RWPE2 (cell line): ENCODE measurements around the gene STK35.

ENCODE experiments used
- ATAC-seq: fragments of 200-7000 bp; cut with Tn5 transposase; 3 replicates; pipeline ENCODE4 v1.9.1; 2021; ENCODE audit warnings: low read depth
- DNase-seq: peaks from one replicate; pipeline ENCODE4 v3.0.0-alpha.2; 2020; ENCODE audit warnings: low spot score
- H3K27ac ChIP-seq: fragments of 450-650 bp; 2 replicates; pipeline ENCODE4 v1.5.1; 2017; ENCODE audit warnings: mild to moderate bottlenecking; ENCODE audit not compliant: poor library complexity, severe bottlenecking
- H3K27me3 ChIP-seq: fragments of 250-450 bp; sonication (Bioruptor Pico); 2 replicates; pipeline ENCODE4 v1.5.1; 2021; ENCODE audit warnings: mild to moderate bottlenecking, moderate library complexity; ENCODE audit not compliant: insufficient read depth, poor library complexity, severe bottlenecking
- H3K36me3 ChIP-seq: fragments of 250-450 bp; sonication (Bioruptor Pico); 2 replicates; pipeline ENCODE4 v1.5.1; 2020; ENCODE audit warnings: low read depth, mild to moderate bottlenecking, moderate library complexity
- H3K4me1 ChIP-seq: fragments of 250-450 bp; sonication (Bioruptor Pico); 2 replicates; pipeline ENCODE4 v1.5.1; 2021; ENCODE audit warnings: mild to moderate bottlenecking, moderate library complexity; ENCODE audit not compliant: insufficient read depth, poor library complexity, severe bottlenecking
- H3K4me3 ChIP-seq: fragments of 250-450 bp; sonication (Bioruptor Pico); 2 replicates; pipeline ENCODE4 v1.5.1; 2021; ENCODE audit warnings: mild to moderate bottlenecking, moderate library complexity; ENCODE audit not compliant: severe bottlenecking
- H3K9me3 ChIP-seq: fragments of 250-450 bp; sonication (Bioruptor Pico); 2 replicates; pipeline ENCODE4 v1.5.1; 2021; ENCODE audit warnings: mild to moderate bottlenecking, moderate library complexity; ENCODE audit not compliant: severe bottlenecking
- CTCF ChIP-seq: fragments of 450-650 bp; IDR thresholded peaks from one replicate; pipeline ENCODE4 v1.5.1; 2017; ENCODE audit warnings: mild to moderate bottlenecking, moderate library complexity; ENCODE audit not compliant: poor library complexity, severe bottlenecking

Gene STK35

GRCh38 chr20:2137552-2138201, 36.0 kb downstream of the STK35 start:
- DNase-seq = no peak
- TF ChIP-seq CTCF = no peak
- H3K4me1 ChIP-seq = peaks cover 10% of the 10 kb centered on the region
- H3K27ac ChIP-seq = no peak overlapping the region
- no peaks in the 10 kb centered on the region for H3K9me3 ChIP-seq
- ATAC-seq = no peak
- H3K4me3 ChIP-seq = no peak overlapping the region
- H3K27me3 ChIP-seq = no peaks in the 10 kb centered on the region
- H3K36me3 ChIP-seq = no peaks in the 10 kb centered on the region

GRCh38 chr20:2138396-2138795, 36.8 kb downstream of the STK35 start:
- H3K36me3 ChIP-seq = no peaks in the 10 kb centered on the region
- no peaks in the 10 kb centered on the region for H3K9me3 ChIP-seq
- peaks cover 2% of the 10 kb centered on the region for H3K4me1 ChIP-seq
- H3K4me3 ChIP-seq = no peak overlapping the region
- ATAC-seq (no peak), DNase-seq (no peak)
- no peak for TF ChIP-seq CTCF
- H3K27ac ChIP-seq = no peak overlapping the region
- H3K27me3 ChIP-seq = no peaks in the 10 kb centered on the region

GRCh38 chr20:2139250-2139649, 37.6 kb downstream of the STK35 start:
- Histone ChIP-seq H3K36me3 (no peaks in the 10 kb centered on the region; the same call in 1 of the 2 replicates), H3K27ac (no peak overlapping the region), H3K27me3 (no peaks in the 10 kb centered on the region), H3K4me3 (no peak overlapping the region), H3K9me3 (no peaks in the 10 kb centered on the region), H3K4me1 (no peaks in the 10 kb centered on the region)
- ATAC-seq = no peak
- no peak for DNase-seq
- no peak for TF ChIP-seq CTCF

- Histone ChIP-seq H3K27ac (no peak overlapping the region), H3K36me3 (peaks cover 4% of the 10 kb centered on the region; the same call in 1 of the 2 replicates), H3K27me3 (no peaks in the 10 kb centered on the region), H3K4me1 (no peaks in the 10 kb centered on the region), H3K9me3 (no peaks in the 10 kb centered on the region), H3K4me3 (no peak overlapping the region)
- no peak for TF ChIP-seq CTCF
- no peak for DNase-seq
- no peak for ATAC-seq
Measured at GRCh38 chr20:2139736-2140135, 38.1 kb downstream of the STK35 start.

GRCh38 chr20:2140561-2140960, 38.9 kb downstream of the STK35 start:
- DNase-seq (no peak), ATAC-seq (no peak)
- Histone ChIP-seq H3K4me3 (no peak overlapping the region), H3K36me3 (peaks cover 4% of the 10 kb centered on the region; the same call in 1 of the 2 replicates), H3K27ac (no peak overlapping the region), H3K27me3 (no peaks in the 10 kb centered on the region), H3K4me1 (no peaks in the 10 kb centered on the region), H3K9me3 (no peaks in the 10 kb centered on the region)
- TF ChIP-seq CTCF = no peak
